CD8-positive, alpha-beta memory T cell (primary cell): Measurements from ENCODE around the gene CRABP2. TPM values are rescaled to one million over a fixed set of nuclear protein-coding genes. Genes with fewer than 3 reads are reported as not detected.

Experiments used
- CTCF ChIA-PET: fragments of 350-600 bp; sonication (Branson Sonifier 250); formaldehyde crosslinking; loops from one replicate; lab custom pipeline; 2021; ENCODE audit warnings: antibody characterized with exemption; lab: Charles Lee
- POLR2A ChIA-PET: fragments of 350-600 bp; sonication (Branson Sonifier 250); formaldehyde crosslinking; loops from one replicate; lab custom pipeline; 2021; ENCODE audit warnings: antibody characterized with exemption; lab: Charles Lee
- DNase-seq, 5 donors: peaks; one replicate each; pipeline versions ENCODE4 v3.0.0 to v3.0.0-alpha.2; 2020 to 2022; ENCODE audit warnings: mixed read lengths in 1 of 5
- H3K27ac ChIP-seq: one replicate; pipeline ENCODE4 v1.7.0; 2013; ENCODE audit warnings: low read depth, mild to moderate bottlenecking, low read length, moderate library complexity
- H3K27me3 ChIP-seq: 2 replicates; pipeline ENCODE4 v1.7.0; 2013; ENCODE audit warnings: low read length, mild to moderate bottlenecking; ENCODE audit not compliant: insufficient read depth, poor library complexity, severe bottlenecking
- H3K36me3 ChIP-seq: 2 replicates; pipeline ENCODE4 v1.7.0; 2013; ENCODE audit warnings: mild to moderate bottlenecking, low read length, moderate library complexity; ENCODE audit not compliant: insufficient read depth
- H3K4me1 ChIP-seq: 2 replicates; pipeline ENCODE4 v1.7.0; 2013; ENCODE audit warnings: mild to moderate bottlenecking, low read length, moderate library complexity; ENCODE audit not compliant: insufficient read depth
- H3K4me3 ChIP-seq: 2 replicates; pipeline ENCODE4 v1.7.0; 2013; ENCODE audit warnings: mild to moderate bottlenecking, low read length
- H3K9me3 ChIP-seq: 2 replicates; pipeline ENCODE4 v1.7.0; 2013; ENCODE audit warnings: mild to moderate bottlenecking, low read length
- H3K27ac Mint-ChIP-seq, 8 donors: one replicate each; pipeline ENCODE4 v1.8.0; 2020 to 2021; ENCODE audit warnings: mixed read lengths in 8 of 8, mild to moderate bottlenecking in 6 of 8, inconsistent platforms in 3 of 8, moderate library complexity in 3 of 8
- H3K27me3 Mint-ChIP-seq, 2 donors: one replicate each; pipeline ENCODE4 v1.8.0; 2020 to 2021; ENCODE audit warnings: mixed read lengths in 2 of 2, mild to moderate bottlenecking in 1 of 2, moderate library complexity in 1 of 2
- H3K36me3 Mint-ChIP-seq, 3 donors: one replicate each; pipeline ENCODE4 v1.8.0; 2020 to 2021; ENCODE audit warnings: mixed read lengths in 3 of 3, inconsistent platforms in 1 of 3, mild to moderate bottlenecking in 1 of 3
- H3K4me1 Mint-ChIP-seq, 3 donors: one replicate each; pipeline ENCODE4 v1.8.0; 2020 to 2021; ENCODE audit warnings: mixed read lengths in 3 of 3, inconsistent platforms in 1 of 3, mild to moderate bottlenecking in 1 of 3
- H3K4me3 Mint-ChIP-seq, 7 donors: one replicate each; pipeline ENCODE4 v1.8.0; 2020 to 2021; ENCODE audit warnings: mixed read lengths in 7 of 7, mild to moderate bottlenecking in 6 of 7, moderate library complexity in 4 of 7, inconsistent platforms in 2 of 7
- H3K9me3 Mint-ChIP-seq, 5 donors: one replicate each; pipeline ENCODE4 v1.8.0; 2020 to 2022; ENCODE audit warnings: mixed read lengths in 5 of 5, mild to moderate bottlenecking in 3 of 5, moderate library complexity in 2 of 5, inconsistent platforms in 1 of 5
- polyA plus RNA-seq: library from polyadenylated mRNA; unstranded; fragments of 300-500 nt; fragmentation: Illumina TruSeq; gene quantifications from one replicate; pipeline ENCODE4 v1.2.3, GENCODE V29; 2021
- total RNA-seq, 2 experiments: library from RNA; stranded (reverse); gene quantifications; one replicate each; pipeline ENCODE4 v1.2.3, GENCODE V29; 2021

CRABP2 gene
- total RNA-seq = under 1 TPM; 0.66 to 0.71 TPM
- polyA plus RNA-seq = not detected

- Histone ChIP-seq H3K36me3 (no peaks in the 10 kb centered on the region), H3K9me3 (no peaks in the 10 kb centered on the region), H3K27me3 (peaks cover 9% of the 10 kb centered on the region), H3K4me3 (peak within 1 kb of the TSS; percentile 92), H3K27ac (peak within 1 kb of the TSS; percentile 43), H3K4me1 (peaks cover 30% of the 10 kb centered on the region)
- ChIA-PET POLR2A (interaction anchor here (1.2 to 1.5 kb wide), 3 partner anchors 21 to 46 kb away, joined by 4 read pairs; partner anchors contain the start of genes HDGF, ISG20L2 and METTL25B), CTCF (interaction anchor here (0.7 to 9.1 kb wide), 12 partner anchors 10 to 155 kb away, joined by 3 to 120 read pairs (median 6); partner anchors contain the start of genes ISG20L2, METTL25B, NES and NTRK1)
- Mint-ChIP-seq H3K27ac (peak within 1 kb of the TSS; percentile 54 to 96 (median 84)), H3K4me3 (peak within 1 kb of the TSS; percentile 86 to 95 (median 88)), H3K27me3 (peaks cover 5 to 18% of the 10 kb centered on the region in 2 donors), H3K36me3 (no peaks in the 10 kb centered on the region), H3K4me1 (peaks cover 22 to 38% (median 26%) of the 10 kb centered on the region in 3 donors), H3K9me3 (no peaks in the 10 kb centered on the region)
- DNase-seq = peak in 2 of 5 donors; percentile 14 to 15
These were observed at the start of gene CRABP2 for GRCh38 chr1:156705321-156705917. CRABP2 (minus strand) TSS chr1:156705583; CDS start chr1:156705446, 137 bp downstream.

GRCh38 chr1:156754219-156754618 is 48.8 kb upstream of the CRABP2 start:
- peaks cover 27 to 40% (median 34%) of the 10 kb centered on the region in 3 donors for H3K4me1 Mint-ChIP-seq
- Histone ChIP-seq H3K27ac (no peak overlapping the region), H3K36me3 (no peaks in the 10 kb centered on the region), H3K9me3 (no peaks in the 10 kb centered on the region), H3K4me1 (peaks cover 22% of the 10 kb centered on the region), H3K27me3 (no peaks in the 10 kb centered on the region), H3K4me3 (no peak overlapping the region)
- H3K27me3 Mint-ChIP-seq = no peaks in the 10 kb centered on the region
- H3K9me3 Mint-ChIP-seq = no peaks in the 10 kb centered on the region
- H3K36me3 Mint-ChIP-seq = peaks cover 0 to 11% (median 0%) of the 10 kb centered on the region in 3 donors
- H3K4me3 Mint-ChIP-seq = peak overlapping the region in 2 of 7 donors; percentile 48 to 70
- CTCF ChIA-PET = interaction anchor here (1.0 kb wide), 1 partner anchor 28 kb away, joined by 3 read pairs; no protein-coding TSS in a partner anchor
- peak overlapping the region in 1 of 8 donors; percentile 92 for H3K27ac Mint-ChIP-seq
- no peak for DNase-seq
- POLR2A ChIA-PET = no interaction called here

- H3K4me1 Mint-ChIP-seq = peaks cover 37 to 53% (median 46%) of the 10 kb centered on the region in 3 donors
- peak overlapping the region; percentile 86 to 97 (median 92) for H3K4me3 Mint-ChIP-seq
- H3K36me3 Mint-ChIP-seq = peaks cover 0 to 11% (median 0%) of the 10 kb centered on the region in 3 donors
- no peaks in the 10 kb centered on the region for H3K9me3 Mint-ChIP-seq
- H3K9me3 ChIP-seq = no peaks in the 10 kb centered on the region
- H3K27ac Mint-ChIP-seq = peak overlapping the region; percentile 15 to 97 (median 90)
- ChIA-PET POLR2A (interaction anchor here (1.9 to 2.6 kb wide), 2 partner anchors 11 to 14 kb away, joined by 16 to 42 read pairs; partner anchors contain the start of genes MRPL24 and PRCC), CTCF (interaction anchor here (1.0 to 4.0 kb wide), 5 partner anchors 11 to 63 kb away, joined by 3 to 16 read pairs (median 8); partner anchors contain the start of genes ISG20L2, METTL25B and MRPL24)
- H3K27me3 ChIP-seq = no peaks in the 10 kb centered on the region
- H3K4me3 ChIP-seq = no peak overlapping the region
- no peaks in the 10 kb centered on the region for H3K36me3 ChIP-seq
- no peaks in the 10 kb centered on the region for H3K27me3 Mint-ChIP-seq
- H3K4me1 ChIP-seq = peaks cover 34% of the 10 kb centered on the region
- DNase-seq = no peak
- peak overlapping the region; percentile 85 for H3K27ac ChIP-seq
These were observed 47.6 kb upstream of the CRABP2 start for GRCh38 chr1:156752843-156753482.

- H3K27ac Mint-ChIP-seq = peak overlapping the region; percentile 87 to 97 (median 93)
- CTCF ChIA-PET = interaction anchor here (0.7 to 4.0 kb wide), 9 partner anchors 11 to 109 kb away, joined by 3 to 16 read pairs (median 4); partner anchors contain the start of genes ISG20L2, METTL25B, MRPL24 and PRCC
These were observed 46.5 kb upstream of the CRABP2 start for GRCh38 chr1:156751757-156752481.

GRCh38 chr1:156751451-156751756 is 46.0 kb upstream of the CRABP2 start, which contains the start of gene HDGF:
HDGF (minus strand) TSS chr1:156751675; CDS start chr1:156751429, 246 bp downstream.
- Histone ChIP-seq H3K4me1 (peaks cover 48% of the 10 kb centered on the region), H3K36me3 (no peaks in the 10 kb centered on the region), H3K27ac (peak within 1 kb of the TSS; percentile 85), H3K27me3 (no peaks in the 10 kb centered on the region), H3K9me3 (no peaks in the 10 kb centered on the region), H3K4me3 (peak within 1 kb of the TSS; percentile 92)
- ChIA-PET CTCF (interaction anchor here (0.7 to 4.0 kb wide), 8 partner anchors 10 to 110 kb away, joined by 3 to 16 read pairs (median 6); partner anchors contain the start of genes ISG20L2, METTL25B, MRPL24 and PRCC), POLR2A (interaction anchor here (1.3 to 2.6 kb wide), 5 partner anchors 10 to 46 kb away, joined by 4 to 42 read pairs (median 16); partner anchors contain the start of genes CRABP2, ISG20L2, METTL25B and MRPL24)
- Mint-ChIP-seq H3K36me3 (peaks cover 0 to 11% (median 0%) of the 10 kb centered on the region in 3 donors), H3K4me1 (peaks cover 48 to 68% (median 59%) of the 10 kb centered on the region in 3 donors), H3K27me3 (no peaks in the 10 kb centered on the region), H3K27ac (peak within 1 kb of the TSS; percentile 89 to 99 (median 96)), H3K4me3 (peak within 1 kb of the TSS; percentile 86 to 97 (median 92)), H3K9me3 (no peaks in the 10 kb centered on the region)
- DNase-seq = no peak

More at GRCh38 chr1:156751757-156752481, 46.5 kb upstream of the CRABP2 start:
- H3K4me1 ChIP-seq = peaks cover 43% of the 10 kb centered on the region
- peak overlapping the region; percentile 85 for H3K27ac ChIP-seq
- Mint-ChIP-seq H3K36me3 (peaks cover 0 to 11% (median 0%) of the 10 kb centered on the region in 3 donors), H3K27me3 (no peaks in the 10 kb centered on the region), H3K4me3 (peak overlapping the region; percentile 86 to 97 (median 92)), H3K9me3 (no peaks in the 10 kb centered on the region), H3K4me1 (peaks cover 45 to 63% (median 55%) of the 10 kb centered on the region in 3 donors)
- H3K36me3 ChIP-seq = no peaks in the 10 kb centered on the region
- H3K9me3 ChIP-seq = no peaks in the 10 kb centered on the region
- DNase-seq = peak; percentile 91 to 97 (median 96)
- H3K27me3 ChIP-seq = no peaks in the 10 kb centered on the region
- POLR2A ChIA-PET = interaction anchor here (1.3 to 2.6 kb wide), 5 partner anchors 10 to 46 kb away, joined by 4 to 42 read pairs (median 16); partner anchors contain the start of genes CRABP2, ISG20L2, METTL25B and MRPL24
- peak overlapping the region; percentile 92 for H3K4me3 ChIP-seq

GRCh38 chr1:156750711-156751450 is 45.5 kb upstream of the CRABP2 start:
- H3K36me3 Mint-ChIP-seq = peaks cover 0 to 12% (median 2%) of the 10 kb centered on the region in 3 donors

More at GRCh38 chr1:156750711-156751450, 45.5 kb upstream of the CRABP2 start:
- Mint-ChIP-seq H3K4me3 (peak overlapping the region; percentile 86 to 95 (median 91)), H3K4me1 (peaks cover 54 to 73% (median 64%) of the 10 kb centered on the region in 3 donors), H3K27me3 (no peaks in the 10 kb centered on the region), H3K9me3 (no peaks in the 10 kb centered on the region), H3K27ac (peak overlapping the region; percentile 89 to 99 (median 96))
- Histone ChIP-seq H3K36me3 (no peaks in the 10 kb centered on the region), H3K27ac (peak overlapping the region; percentile 77), H3K27me3 (no peaks in the 10 kb centered on the region), H3K4me3 (peak overlapping the region; percentile 57), H3K9me3 (no peaks in the 10 kb centered on the region), H3K4me1 (peaks cover 53% of the 10 kb centered on the region)
- ChIA-PET CTCF (interaction anchor here (1.4 to 4.0 kb wide), 5 partner anchors 10 to 110 kb away, joined by 4 to 16 read pairs (median 8); partner anchors contain the start of genes ISG20L2, METTL25B, MRPL24 and PRCC), POLR2A (interaction anchor here (1.3 to 2.6 kb wide), 5 partner anchors 9 to 45 kb away, joined by 4 to 42 read pairs (median 16); partner anchors contain the start of genes CRABP2, ISG20L2, METTL25B and MRPL24)
- peak in 3 of 5 donors; percentile 30 to 70 (median 40) for DNase-seq
